ENCODE measurements around the gene AXIN2.

AXIN2 gene

GRCh38 chr17:65576939-65577338, 15.5 kb upstream of the AXIN2 start:
- no peak for DNase-seq

- DNase-seq, result no peak
Observed at GRCh38 chr17:65573282-65573602, 11.8 kb upstream of the AXIN2 start.

GRCh38 chr17:65572581-65573281, 11.3 kb upstream of the AXIN2 start:
- no peak for DNase-seq

- DNase-seq, result no peak
Observed at GRCh38 chr17:65572186-65572580, 10.7 kb upstream of the AXIN2 start.

GRCh38 chr17:65568918-65569317, 7.5 kb upstream of the AXIN2 start:
- no peak for DNase-seq

GRCh38 chr17:65567566-65567965, 6.1 kb upstream of the AXIN2 start:
- no peak for DNase-seq

- no peak for DNase-seq
Observed at GRCh38 chr17:65565559-65565958, 4.1 kb upstream of the AXIN2 start.

GRCh38 chr17:65564793-65565192, 3.3 kb upstream of the AXIN2 start:
- DNase-seq, result no peak

- no peak for DNase-seq
Observed at GRCh38 chr17:65562206-65562531, 721 bp upstream of the AXIN2 start.

GRCh38 chr17:65560628-65561451, 608 bp downstream of the AXIN2 start:
- peak; percentile 80 for DNase-seq

GRCh38 chr17:65559804-65560627, 1.4 kb downstream of the AXIN2 start:
- DNase-seq, result peak; percentile 59

- DNase-seq, result no peak
Observed at GRCh38 chr17:65559461-65559803, 2.0 kb downstream of the AXIN2 start.

- DNase-seq, result peak; percentile 37
Observed at GRCh38 chr17:65558683-65559460, 2.6 kb downstream of the AXIN2 start.

GRCh38 chr17:65558311-65558682, 3.2 kb downstream of the AXIN2 start:
- DNase-seq, result no peak

GRCh38 chr17:65557349-65558310, 3.8 kb downstream of the AXIN2 start:
- peak; percentile 41 for DNase-seq

- DNase-seq, result no peak
Observed at GRCh38 chr17:65556910-65557348, 4.5 kb downstream of the AXIN2 start.

GRCh38 chr17:65556014-65556909, 5.2 kb downstream of the AXIN2 start:
- peak; percentile 92 for DNase-seq

- DNase-seq, result no peak
Observed at GRCh38 chr17:65554553-65555223, 6.8 kb downstream of the AXIN2 start.

- DNase-seq, result no peak
Observed at GRCh38 chr17:65553646-65554552, 7.5 kb downstream of the AXIN2 start.
